GM21447 (cell line): ENCODE results near the gene FBXO7.

Experiments used
- ATAC-seq: cut with Tn5 transposase; IDR thresholded peaks from one replicate; pipeline ENCODE4 v1.9.1; 2021; ENCODE audit not compliant: unreplicated experiment

Gene FBXO7

GRCh38 chr22:32489377-32489776, 14.8 kb downstream of the FBXO7 start:
- ATAC-seq, result no peak

GRCh38 chr22:32490279-32490678, 15.7 kb downstream of the FBXO7 start:
- no peak for ATAC-seq

DNA sequence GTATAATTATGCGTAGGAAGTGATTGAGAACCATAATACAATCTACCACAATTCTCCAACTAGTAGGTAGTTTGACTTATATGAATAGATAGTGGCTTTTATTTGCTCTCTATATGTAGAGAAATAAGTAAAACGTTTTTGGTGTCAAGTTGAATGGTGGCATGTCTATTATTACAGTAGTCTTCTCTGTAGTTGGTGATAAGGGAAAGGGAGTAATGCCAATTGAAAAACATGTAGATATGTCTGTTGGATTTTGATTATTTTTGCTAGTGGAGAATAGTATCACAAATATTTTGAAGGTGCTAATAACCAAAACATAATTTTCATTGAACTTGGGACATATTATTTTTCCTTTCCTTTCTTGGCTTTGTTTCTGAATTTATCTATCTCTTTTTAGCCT, 17.5 kb downstream of the FBXO7 start:
- ATAC-seq, result no peak

DNA sequence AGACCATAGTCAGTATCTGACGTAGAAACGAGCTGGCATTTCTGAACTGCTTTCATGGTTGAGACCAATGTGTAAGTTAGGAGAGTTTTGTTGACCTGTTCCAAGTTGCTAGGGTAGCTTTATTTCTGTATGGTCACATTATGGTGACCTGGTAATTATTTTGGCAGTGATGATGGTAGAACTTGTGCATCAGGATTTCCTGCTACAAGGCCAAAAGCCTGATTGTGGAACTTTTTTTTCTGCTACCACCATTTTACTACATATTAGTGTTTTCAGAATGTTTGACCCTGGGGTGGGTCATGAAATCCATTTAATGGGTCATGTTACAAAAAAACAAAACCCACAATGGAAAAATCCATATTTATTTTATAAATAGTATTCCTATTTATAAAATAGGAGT, 18.9 kb downstream of the FBXO7 start:
- no peak for ATAC-seq

GRCh38 chr22:32494971-32495370, 20.4 kb downstream of the FBXO7 start:
- no peak for ATAC-seq

- ATAC-seq, result no peak
Measured at GRCh38 chr22:32499666-32500065, 25.1 kb downstream of the FBXO7 start.

DNA sequence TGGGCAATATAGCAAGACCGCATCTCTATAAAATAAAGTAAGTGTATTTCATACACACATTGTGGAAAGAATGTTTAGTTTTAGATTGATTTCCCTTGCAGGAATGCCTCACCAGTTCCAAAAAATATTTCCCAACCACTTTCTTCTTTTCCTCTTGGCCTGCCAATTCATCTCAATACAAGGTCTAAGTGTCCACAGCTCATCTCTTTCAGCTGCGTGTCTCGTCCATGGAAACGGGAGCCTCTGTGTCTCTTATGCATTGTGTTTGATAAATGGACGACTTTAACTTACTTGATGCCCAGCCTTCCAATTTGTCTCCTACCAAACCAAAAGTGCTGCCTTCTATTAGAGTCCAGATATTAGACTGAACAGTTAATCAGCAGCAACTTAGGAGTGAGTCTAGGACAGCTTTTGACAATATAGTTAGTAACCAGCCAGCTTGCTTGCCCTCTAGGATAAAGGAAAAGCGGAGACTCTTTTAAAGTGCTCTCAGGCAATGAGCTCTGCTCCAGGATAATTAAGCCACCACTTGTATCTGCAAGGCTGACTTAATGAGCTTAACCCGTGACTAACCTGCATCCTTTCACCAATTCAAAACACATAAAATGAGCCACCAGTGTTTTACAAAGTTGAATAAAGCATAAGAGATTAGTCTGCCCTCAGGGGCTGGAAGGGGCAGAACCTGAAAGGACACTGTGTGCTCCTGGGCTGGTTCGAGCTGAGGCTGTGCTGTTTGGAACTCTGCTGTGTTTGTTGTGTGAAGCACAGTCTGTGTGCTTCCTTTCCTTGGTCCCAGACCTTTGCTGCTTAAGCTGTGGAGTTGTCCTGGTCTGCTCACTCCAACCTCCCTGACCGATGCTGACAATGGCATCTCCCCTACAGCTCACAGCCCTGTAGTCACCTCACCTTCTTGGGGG, 27.5 kb downstream of the FBXO7 start:
- ATAC-seq, result no peak

GRCh38 chr22:32509045-32509444, 34.4 kb downstream of the FBXO7 start:
- no peak for ATAC-seq

GRCh38 chr22:32511274-32511673, 36.7 kb downstream of the FBXO7 start:
- ATAC-seq, result no peak

- ATAC-seq, result no peak
Measured at GRCh38 chr22:32511776-32512175, 37.2 kb downstream of the FBXO7 start.

DNA sequence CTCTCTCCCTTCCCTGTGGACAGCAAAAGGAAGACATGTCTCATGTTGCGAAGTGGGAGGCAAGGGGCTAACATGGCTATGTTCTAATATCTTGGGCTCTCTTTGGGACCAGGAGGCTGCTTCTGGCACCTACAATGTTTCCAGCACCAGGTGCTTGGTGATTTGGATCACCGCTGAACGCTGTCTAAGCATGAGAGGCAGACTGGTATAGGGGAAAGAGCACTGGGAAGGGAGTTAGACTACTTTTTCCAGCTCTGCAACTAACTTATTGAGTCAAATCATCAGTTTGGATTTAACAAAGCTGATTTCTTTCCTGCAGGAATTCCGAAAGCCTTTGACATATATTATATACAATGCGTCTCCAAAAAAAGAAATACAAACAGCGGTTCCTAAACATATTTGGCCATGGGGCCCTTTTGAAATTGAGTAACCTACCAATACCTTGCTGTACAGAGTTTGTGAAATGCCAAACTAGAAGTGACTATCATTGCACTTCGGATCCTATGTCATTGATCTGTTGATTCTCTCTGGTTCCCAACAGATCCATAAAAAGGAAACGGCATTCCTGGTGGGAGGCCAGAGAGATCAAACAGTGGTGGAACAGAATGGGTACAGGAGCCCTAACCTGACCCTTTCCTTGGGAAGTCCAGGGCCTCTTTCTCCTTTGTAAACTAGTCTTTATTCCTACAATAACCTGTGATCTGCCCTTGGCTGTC, 37.8 kb downstream of the FBXO7 start:
- no peak for ATAC-seq

DNA sequence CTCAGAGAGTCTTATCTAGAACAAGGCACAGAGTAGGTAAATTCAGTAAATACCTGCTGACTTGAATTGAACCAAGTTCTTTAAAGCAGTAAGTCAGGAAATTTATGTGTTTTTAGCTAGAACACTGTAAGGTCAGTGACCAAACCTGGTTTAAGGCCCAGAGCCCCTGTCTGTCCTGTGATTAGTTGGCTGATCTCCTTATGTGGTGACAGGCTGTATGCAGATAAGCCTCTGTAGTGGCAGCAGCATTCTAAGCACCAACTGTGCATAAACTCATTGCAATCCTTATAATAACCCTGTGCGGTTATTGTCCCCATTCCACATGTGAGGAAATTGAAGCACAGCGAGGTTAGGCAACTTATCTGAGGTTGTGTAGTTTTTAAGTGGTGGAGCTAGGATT, 40.5 kb downstream of the FBXO7 start:
- no peak for ATAC-seq

GRCh38 chr22:32517488-32517887, 42.9 kb downstream of the FBXO7 start:
- ATAC-seq, result no peak

DNA sequence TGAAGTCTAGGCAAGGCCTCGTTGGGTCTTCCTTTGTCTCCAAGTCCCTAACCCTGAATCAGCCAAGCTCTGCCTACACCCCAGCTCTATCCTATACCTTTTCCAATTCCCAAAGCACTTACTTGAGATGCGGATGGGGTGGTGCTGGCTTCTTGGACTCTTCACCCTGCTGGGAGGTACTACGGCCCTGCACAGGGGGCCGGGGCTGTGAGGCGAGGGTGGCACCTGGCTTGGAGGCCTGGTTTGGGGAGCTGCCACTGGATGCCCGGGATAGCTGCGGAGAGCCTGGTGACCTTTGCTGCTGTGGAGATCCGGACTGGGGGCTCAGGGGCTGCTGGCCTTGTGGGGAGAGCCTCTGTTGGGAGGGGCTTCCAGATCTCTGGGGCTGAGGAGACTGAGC, 43.3 kb downstream of the FBXO7 start:
- ATAC-seq, result no peak

- ATAC-seq, result no peak
Measured at GRCh38 chr22:32518381-32518780, 43.8 kb downstream of the FBXO7 start.

GRCh38 chr22:32518848-32519247, 44.2 kb downstream of the FBXO7 start:
- ATAC-seq, result no peak

DNA sequence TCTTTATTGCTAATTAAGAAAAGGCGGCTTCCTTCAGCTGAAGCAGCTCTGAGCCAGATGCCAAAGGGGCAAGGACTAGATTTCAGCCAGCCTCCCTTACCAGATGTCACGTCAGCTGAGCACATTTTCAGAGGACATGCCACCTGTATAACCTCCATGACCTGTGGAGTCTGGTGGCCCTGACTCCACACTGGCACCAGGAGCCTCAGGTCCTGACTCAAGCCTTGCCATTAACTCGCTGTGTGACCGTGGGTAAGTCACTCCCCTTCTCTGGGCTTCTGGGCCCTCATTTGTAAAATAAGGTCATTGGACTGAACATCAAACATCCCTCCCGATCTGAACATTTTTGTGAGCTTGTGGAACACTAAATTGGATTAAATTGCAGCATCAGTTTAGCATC, 46.0 kb downstream of the FBXO7 start:
- ATAC-seq, result no peak

- no peak for ATAC-seq
Measured at GRCh38 chr22:32522237-32522636, 47.6 kb downstream of the FBXO7 start.

GRCh38 chr22:32527756-32528155, 53.1 kb downstream of the FBXO7 start:
- ATAC-seq, result no peak

- ATAC-seq, result no peak
Measured at GRCh38 chr22:32528316-32528715, 53.7 kb downstream of the FBXO7 start.

- no peak for ATAC-seq
Measured at GRCh38 chr22:32528984-32529982, 54.7 kb downstream of the FBXO7 start.
